GM18907 (cell line): ENCODE results near the gene AXDND1.
A peak's percentile ranks its signal among the peaks of the same experiment; 100 is the strongest.
"Not testable (repeated sequence)": the region's sequence is repeated elsewhere in the genome, so short reads cannot be mapped to it uniquely, and the experiment has no call there.

Source experiments
- ATAC-seq: cut with Tn5 transposase; IDR thresholded peaks from one replicate; pipeline ENCODE4 v1.9.1; 2021; ENCODE audit warnings: mild to moderate bottlenecking, moderate library complexity; ENCODE audit not compliant: unreplicated experiment

The AXDND1 gene

DNA sequence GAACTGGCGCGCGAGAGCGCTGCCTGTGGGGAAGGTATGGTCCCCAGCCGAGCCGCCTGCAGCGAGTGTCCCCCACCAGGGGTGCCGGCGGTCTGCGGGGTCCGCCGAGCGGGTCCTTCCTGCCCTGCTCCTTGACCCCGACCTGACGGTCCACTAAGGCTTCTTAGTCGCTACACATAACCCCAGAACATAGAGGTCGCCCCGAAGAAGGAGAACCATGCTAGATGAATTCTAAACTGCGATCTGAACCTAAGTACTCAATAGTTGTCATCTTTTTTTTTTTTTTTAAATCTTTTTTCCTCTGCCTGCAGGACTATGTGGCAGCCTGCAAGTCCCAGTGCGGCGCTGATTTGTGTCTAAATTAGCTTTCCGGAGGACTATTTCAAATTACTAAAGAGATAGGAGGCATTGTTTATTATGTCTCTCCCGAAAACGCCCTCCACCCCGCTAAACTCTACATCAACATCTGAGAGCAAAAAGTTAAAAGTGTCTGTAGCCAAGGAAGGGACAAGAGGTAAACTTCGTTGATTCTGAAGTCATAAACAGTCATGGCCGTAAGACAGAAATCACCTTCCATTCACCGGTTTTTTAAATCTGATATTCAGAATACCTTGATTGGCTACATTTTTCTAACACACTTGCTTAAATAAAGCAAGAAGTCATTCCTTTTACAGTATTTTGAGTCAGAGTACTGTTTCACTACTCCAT is 476 bp downstream of the AXDND1 start:
- peak; percentile 38 for ATAC-seq

DNA sequence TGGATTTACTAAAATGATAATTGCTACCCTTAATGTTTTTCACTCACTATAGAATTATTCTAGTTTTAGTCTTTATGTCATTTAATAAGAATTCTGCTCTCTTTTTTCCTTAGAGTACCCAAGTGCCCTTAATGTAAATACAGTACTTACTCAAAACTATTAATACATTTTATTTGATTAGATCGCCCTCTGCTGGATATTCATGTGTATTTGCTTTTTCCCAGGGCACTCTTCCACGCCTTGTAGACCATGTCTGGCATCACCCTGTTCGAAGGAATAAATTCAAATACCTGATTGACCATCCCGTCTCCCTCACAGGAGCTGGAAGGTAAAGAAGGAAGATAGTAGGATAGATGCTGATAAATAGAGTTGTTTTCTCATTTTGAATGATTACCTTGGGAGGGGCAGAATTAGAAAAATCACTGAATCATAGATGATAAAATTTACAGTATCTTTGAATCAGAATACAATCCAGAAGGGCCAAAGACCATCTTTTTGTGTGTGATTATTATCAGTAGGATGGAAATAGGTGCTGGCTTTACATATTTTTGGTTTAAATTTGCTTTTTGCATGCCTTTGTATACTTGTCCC is 4.1 kb downstream of the AXDND1 start:
- peak; percentile 35 for ATAC-seq

DNA sequence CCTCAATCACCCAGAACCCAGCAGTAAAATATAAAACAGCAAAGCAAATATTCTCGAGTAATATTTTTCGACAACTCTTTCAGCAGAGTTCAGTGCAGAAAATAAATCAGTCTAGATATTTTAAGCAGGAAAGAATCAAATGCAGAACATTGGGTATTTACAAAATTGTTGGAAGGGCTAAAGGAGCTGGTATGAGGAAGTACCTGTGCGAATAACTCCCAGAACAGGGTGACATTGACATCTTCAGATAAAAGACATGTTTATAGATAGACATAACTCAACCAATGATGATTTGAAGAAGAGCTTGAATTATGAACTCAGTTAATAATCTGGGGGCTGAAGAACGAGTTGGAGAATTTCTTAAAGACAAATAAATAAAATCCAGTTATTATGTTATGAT is 6.4 kb downstream of the AXDND1 start:
- no peak for ATAC-seq

DNA sequence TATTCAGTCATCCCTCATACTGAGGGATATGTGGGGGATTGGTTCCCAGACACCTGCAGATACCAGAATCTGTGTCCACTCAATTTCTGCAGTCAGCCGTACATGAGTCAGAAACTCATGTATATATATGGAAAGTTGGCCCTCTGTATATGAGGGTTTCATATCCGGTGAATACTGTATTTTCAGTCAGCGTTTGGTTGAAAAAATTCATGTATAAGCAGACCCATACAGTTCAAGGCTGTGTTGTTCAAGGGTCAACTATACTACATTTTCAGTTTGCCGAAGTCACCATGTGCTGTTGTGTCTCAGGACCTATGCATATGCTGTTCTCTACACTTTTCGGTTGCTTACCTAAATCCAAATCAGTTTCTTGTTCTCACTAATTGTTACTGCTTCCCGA is 10.5 kb downstream of the AXDND1 start:
- no peak for ATAC-seq

DNA sequence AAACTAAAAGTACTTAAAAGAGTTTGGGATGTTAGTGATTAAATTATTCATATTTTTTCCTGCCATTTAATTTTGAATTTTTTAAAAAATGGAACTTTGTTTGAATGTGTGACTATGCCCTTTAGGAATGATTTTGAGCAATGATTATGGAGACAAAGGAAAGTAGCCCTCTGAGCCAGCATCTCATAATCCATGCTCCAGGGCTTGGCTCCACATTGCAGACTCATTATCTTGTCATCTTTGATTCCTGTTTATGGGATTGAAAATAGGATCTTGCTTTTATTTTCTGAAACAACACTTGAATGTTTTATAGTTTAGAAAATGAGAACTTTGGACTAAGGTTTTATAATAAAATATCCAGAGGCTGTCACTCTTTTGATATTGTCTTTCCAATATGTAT is 14.5 kb downstream of the AXDND1 start:
- ATAC-seq: no peak

DNA sequence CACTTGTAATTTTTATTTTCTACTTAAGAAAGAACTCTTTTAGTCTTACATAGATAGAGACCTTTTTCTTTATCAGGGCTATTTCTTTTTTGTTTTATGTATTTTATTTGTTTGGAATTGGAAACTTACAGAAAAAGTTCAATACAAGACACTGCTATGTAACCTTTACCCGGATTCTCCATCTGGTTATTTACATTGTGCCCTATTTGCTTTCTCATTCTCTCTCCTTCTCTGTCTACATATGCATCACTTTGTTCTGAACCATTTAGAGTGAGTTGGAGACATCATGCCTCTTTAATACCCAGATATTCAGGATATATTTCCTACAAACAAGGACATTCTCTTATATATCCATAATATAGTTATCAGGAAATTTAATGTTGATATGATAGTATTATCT is 18.3 kb downstream of the AXDND1 start:
- ATAC-seq: no peak

DNA sequence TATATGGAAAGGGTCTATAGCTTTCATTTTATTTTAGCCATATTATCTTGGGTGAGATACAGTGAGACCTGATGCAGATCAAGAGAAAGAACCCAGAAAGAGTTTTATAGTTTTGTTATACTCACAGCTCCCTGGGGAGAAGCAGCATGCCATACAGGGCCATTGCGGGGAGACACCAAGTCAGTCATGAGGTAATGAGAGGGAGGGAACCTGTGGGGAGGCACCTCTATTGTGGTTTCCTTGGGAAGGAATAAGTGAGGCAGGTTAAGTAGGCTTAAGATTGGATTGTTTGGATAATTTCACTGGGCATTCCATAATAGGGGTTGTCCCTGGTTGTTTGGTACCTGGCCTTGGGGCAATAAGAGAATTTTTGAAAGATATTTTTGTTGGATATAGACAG is 19.7 kb downstream of the AXDND1 start:
- ATAC-seq: no peak

DNA sequence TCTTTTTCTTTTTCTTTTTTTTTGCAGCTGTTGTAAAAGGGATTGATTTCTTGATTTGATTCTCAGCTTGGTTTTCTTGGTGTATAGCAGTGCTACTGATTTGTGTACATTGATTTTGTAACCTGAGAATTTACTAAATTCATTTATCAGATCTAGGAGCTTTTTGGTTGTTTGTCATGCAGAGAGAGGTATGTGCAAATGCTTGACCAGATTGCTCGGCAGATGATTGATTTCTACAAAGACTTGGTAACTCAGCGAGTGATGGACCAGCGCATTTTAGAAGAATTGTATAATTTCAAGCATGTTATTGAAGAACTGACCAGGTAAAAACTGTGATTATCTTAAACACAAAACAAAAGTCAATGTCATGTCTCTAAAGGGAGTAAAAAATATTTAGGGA is 27.9 kb downstream of the AXDND1 start:
- ATAC-seq: no peak

DNA sequence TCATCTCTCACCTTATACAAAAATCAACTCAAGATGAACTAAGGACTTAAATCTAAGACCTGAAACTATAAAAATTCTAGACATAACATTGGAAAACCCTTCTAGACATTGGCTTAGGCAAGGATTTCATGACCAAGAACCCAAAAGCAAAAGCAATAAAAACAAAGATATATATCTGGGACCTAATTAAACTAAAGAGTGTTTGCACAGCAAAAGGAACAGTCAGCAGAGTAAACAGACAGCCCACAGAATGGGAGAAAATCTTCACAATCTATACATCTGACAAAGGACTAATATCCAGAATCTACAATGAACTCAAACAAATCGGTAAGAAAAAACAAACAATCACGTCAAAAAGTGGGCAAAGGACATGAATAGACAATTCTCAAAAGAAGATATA is 33.6 kb downstream of the AXDND1 start:
- ATAC-seq: not testable (repeated sequence)

DNA sequence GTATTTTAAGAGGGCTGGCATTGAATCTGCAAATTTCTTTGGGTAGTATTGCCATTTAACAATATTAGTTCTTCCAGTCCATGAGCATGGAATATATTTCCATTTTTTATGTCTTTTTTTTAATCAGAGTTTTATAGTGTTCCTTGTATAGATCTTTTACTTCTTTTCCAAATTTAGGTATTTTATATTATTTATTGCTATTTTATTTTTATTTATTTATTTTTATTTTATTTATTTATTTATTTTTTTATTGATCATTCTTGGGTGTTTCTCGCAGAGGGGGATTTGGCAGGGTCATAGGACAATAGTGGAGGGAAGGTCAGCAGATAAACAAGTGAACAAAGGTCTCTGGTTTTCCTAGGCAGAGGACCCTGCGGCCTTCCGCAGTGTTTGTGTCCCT is 52.0 kb downstream of the AXDND1 start:
- not testable (repeated sequence) for ATAC-seq

DNA sequence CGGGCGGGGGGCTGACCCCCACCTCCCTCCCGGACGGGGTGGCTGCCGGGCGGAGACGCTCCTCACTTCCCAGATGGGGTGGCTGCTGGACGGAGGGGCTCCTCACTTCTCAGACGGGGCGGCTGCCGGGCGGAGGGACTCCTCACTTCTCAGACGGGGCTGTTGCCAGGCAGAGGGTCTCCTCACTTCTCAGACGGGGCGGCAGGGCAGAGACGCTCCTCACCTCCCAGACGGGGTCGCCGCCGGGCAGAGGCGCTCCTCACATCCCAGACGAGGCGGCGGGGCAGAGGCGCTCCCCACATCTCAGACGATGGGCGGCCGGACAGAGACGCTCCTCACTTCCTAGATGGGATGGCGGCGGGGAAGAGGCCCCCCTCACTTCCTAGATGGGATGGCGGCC is 52.9 kb downstream of the AXDND1 start:
- not testable (repeated sequence) for ATAC-seq

DNA sequence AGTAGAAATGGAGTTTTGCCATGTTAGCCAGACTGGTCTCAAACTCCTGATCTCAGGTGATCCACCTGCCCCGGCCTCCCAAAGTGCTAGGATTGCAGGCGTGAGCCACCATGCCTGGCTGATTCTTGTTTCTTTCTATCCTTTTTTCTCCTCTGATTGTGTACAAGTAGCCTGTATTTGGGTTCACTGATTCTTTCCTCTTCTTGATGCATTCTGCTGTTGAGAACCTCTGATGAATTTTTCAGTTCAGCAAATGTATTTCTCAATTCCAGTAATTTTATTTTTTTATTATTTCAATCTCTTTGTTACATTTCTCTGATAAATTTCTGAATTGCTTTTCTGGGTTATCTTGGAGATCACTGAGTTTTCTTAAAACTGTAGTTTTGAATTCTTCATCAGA is 58.8 kb downstream of the AXDND1 start:
- ATAC-seq: no peak

DNA sequence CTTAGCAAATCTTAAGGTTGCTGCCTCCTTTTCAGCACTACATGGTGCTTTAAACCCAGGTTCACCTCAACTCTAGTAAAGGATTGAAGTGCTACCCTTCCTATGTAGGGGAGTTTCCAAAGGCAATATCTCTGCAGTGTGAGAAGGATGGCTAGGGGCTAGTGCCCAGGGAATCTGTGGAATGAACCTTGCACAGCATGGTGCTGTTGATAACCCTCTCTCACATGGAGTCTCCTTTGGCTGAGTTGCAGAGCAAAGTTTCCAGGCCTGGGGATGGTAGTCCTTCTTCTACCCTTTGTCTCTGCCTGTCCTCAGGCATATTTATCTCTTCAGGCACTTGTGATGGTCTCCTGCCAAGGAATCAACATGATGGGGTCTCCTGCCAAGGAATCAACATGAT is 59.4 kb downstream of the AXDND1 start:
- no peak for ATAC-seq

DNA sequence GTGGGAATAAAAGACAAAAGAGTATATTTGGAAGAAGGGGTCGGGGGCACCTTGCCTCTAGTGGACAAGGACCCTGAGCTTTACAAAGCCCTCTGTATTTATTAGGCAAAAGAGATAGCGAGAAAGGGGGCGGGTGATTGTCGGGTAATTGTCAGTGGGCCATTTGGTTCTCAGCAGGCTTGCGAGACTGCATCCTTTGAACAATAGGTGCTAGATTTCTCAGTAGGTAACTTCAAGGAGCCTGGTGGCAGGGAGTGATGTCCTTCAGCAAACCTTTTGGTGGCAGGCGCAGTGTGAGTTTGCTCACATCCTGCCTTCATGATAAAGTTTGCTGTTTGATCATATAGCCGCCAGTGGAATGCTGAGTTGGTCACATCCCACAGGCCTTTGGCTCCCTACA is 71.4 kb downstream of the AXDND1 start:
- no peak for ATAC-seq

DNA sequence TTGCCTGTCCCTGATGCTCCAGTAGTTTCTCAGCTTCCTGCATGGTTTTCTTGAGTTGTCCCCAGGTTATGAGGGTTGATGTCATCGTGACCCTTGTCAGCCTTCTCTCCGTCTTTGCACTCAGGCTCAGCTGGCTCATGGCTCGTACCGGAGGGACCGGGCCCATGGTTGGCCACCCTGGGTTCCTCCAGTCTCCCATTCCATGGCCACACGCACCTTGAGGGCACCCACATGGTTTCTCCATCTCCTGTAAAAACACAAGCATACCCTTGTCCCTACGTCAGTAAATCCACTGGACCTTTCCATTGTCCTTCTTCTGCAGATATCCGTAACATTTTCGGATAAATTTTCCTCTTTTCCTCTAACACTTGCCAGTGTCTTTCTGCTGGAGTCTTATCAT is 73.9 kb downstream of the AXDND1 start:
- ATAC-seq: not testable (repeated sequence)

DNA sequence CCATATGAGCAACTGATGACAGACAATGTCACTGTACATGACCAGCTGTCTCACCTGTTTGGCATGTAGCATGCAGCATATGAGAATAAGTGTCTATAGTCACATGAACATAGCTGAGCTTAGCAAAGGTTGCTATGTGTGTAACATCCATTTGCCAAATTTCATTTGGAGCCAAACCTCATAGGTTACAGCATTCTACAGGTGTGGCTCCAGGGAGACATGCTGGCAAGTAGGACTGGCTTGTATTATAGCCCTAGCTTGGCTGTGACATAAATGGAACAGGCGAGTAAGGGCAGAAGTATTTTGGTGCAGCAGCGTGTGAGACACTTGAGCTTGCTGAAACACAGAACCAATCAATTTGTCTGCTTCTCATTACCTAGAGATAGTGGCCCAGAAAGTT is 74.5 kb downstream of the AXDND1 start:
- ATAC-seq: not testable (repeated sequence)

DNA sequence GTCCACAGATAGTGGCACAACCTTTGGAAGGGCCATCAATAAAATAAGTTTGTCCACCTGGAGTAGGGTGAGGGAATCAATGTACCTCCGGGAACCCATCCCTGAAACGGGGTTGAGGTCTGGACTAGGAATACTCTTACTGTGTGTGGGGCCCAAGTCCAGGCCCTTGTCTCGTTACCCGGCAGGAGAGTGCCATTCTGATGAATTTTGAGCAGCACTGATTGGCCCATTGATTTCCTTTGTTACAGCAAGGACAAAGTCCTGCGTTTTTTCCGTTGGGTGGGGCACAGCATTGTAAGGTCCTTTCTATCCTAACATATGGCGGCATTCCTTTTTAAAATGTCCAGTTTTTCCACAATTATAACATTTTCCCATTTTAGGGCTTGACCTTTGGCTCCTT is 75.2 kb downstream of the AXDND1 start:
- no peak for ATAC-seq

DNA sequence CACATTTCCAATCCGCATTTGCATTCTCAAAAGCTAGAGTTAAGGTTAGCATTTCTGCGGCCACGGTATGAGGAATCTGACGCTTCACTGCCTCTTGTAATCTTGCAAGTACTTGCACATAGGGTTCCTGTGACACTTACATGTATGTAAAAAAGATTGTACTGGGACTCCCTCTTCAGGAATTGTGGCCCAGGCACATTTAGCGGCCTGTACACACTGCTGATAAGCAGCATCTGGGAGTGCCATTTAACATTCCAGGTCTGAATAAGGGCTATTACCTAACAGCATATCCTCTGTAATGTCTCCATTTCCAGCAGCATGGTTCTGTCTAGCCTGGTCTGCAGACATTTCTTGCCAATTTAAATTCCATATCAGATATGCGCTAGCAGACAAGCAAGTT is 75.7 kb downstream of the AXDND1 start:
- ATAC-seq: no peak

DNA sequence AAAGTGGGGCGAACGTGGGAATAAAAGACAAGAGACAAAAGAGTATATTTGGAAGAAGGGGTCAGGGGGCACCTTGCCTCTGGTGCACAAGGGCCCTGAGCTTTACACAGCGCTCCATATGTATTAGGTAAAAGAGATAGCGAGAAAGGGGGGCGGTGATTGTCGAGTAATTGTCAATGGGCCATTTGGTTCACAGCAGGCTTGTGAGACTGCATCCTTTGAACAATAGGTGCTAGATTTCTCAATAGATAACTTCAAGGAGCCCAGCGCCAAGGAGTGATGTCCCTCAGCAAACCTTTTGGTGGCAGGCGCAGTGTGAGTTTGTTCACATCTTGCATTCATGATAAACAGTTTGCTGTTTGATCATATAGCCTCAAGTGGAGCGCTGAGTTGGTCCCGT is 77.1 kb downstream of the AXDND1 start:
- ATAC-seq: not testable (repeated sequence)

DNA sequence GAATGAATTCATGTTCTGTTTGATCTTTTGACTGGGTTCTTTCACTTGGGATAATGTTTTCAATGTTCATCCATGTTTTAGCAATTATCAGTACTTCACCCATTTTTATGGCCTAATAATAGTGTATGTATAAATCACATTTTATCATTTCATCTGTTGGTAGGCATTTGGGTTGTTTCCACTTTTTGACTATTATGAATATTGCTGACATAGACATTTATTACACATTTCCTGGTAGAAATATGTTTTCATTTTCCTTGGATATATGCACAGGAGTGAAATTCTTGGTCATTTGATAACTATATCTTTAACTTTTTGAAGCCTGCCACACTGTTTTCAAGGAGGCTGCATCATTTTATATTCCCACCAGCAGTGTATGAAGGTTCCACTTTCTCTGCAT is 79.8 kb downstream of the AXDND1 start:
- no peak for ATAC-seq

DNA sequence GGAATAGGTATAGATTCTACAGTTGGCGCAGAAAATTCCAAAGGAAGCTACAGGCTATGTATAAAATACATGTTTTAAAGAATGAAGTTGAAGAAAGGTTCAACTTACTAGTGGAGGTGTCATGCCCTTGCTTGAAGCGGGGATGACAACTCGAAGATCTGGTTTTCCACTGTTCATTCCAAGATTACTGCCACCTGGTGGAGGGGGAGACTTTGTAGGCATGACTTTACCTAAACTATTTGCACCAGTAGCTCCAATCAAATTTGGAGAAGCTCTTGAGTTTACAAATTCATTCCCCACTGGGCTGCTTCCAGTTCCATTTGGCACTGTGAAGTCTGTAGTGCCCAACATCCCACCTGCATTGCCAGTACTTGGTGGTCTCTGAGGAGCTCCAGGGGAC is 81.7 kb downstream of the AXDND1 start:
- no peak for ATAC-seq

DNA sequence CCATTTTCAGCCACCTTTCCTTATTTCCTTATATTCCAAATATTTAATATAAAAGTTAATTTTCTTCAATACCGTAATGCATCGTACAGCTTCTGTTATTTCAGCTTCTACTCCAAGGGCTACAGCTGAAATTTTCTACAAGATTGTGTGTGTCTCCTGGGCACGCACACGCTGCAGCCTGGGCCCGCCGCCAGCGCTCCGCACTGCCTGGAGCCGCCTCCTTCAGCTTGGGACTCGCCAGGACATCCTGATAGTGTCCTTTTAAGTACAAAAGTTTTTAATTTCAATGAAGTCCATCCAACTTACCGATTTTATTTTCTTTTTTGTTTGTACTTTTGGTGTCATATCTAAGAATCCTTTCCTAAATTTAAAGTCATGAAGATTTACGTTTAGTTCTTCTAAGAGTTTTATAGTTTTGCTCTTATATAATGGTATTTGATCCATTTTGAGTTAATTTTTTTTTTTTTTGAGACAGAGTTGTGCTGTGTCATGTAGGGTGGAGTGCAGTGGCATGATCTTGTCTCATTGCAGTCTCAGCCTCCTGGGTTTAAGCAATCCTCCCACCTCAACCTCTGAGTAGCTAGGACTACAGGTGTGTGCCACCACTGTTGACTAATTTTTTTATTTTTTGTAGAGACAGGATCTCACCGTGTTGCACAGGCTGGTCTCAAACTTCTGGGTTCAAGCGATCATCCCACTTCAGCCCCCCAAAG is 82.8 kb downstream of the AXDND1 start:
- no peak for ATAC-seq
